HG03064 (cell line): ENCODE results near the gene TCP10L.
"Not testable (repeated sequence)": the region's sequence is repeated elsewhere in the genome, so short reads cannot be mapped to it uniquely, and the experiment has no call there.

Experiments
- ATAC-seq: cut with Tn5 transposase; IDR thresholded peaks from one replicate; pipeline ENCODE4 v1.9.1; 2021; ENCODE audit warnings: low read depth; ENCODE audit not compliant: unreplicated experiment

TCP10L gene

GRCh38 chr21:32559006-32559610 is 26.2 kb downstream of the TCP10L start:
- ATAC-seq: no peak

- no peak for ATAC-seq
Observed at GRCh38 chr21:32558106-32558505, 27.2 kb downstream of the TCP10L start.

GRCh38 chr21:32554832-32555638 is 30.3 kb downstream of the TCP10L start:
- ATAC-seq: no peak

- no peak for ATAC-seq
Observed at GRCh38 chr21:32549886-32550285, 35.4 kb downstream of the TCP10L start.

- no peak for ATAC-seq
Observed at GRCh38 chr21:32549440-32549839, 35.9 kb downstream of the TCP10L start.

- ATAC-seq: no peak
Observed at GRCh38 chr21:32548978-32549377, 36.3 kb downstream of the TCP10L start.

- no peak for ATAC-seq
Observed at GRCh38 chr21:32547018-32547417, 38.3 kb downstream of the TCP10L start.

- ATAC-seq: no peak
Observed at GRCh38 chr21:32545948-32546441, 39.3 kb downstream of the TCP10L start.

GRCh38 chr21:32544697-32545096 is 40.6 kb downstream of the TCP10L start:
- ATAC-seq: no peak

- ATAC-seq: no peak
Observed at GRCh38 chr21:32543975-32544374, 41.3 kb downstream of the TCP10L start.

GRCh38 chr21:32543056-32543455 is 42.3 kb downstream of the TCP10L start:
- ATAC-seq: not testable (repeated sequence)

GRCh38 chr21:32539378-32539777 is 45.9 kb downstream of the TCP10L start:
- no peak for ATAC-seq

- no peak for ATAC-seq
Observed at GRCh38 chr21:32538147-32538792, 47.1 kb downstream of the TCP10L start.

GRCh38 chr21:32537569-32537881 is 47.8 kb downstream of the TCP10L start:
- no peak for ATAC-seq

GRCh38 chr21:32535612-32536011 is 49.7 kb downstream of the TCP10L start:
- ATAC-seq: no peak

- ATAC-seq: no peak
Observed at GRCh38 chr21:32534113-32534512, 51.2 kb downstream of the TCP10L start.

- no peak for ATAC-seq
Observed at GRCh38 chr21:32533611-32534010, 51.7 kb downstream of the TCP10L start.

- ATAC-seq: no peak
Observed at GRCh38 chr21:32533053-32533452, 52.3 kb downstream of the TCP10L start.

- no peak for ATAC-seq
Observed at GRCh38 chr21:32532636-32533035, 52.7 kb downstream of the TCP10L start.

GRCh38 chr21:32531561-32531960 is 53.8 kb downstream of the TCP10L start:
- not testable (repeated sequence) for ATAC-seq

- ATAC-seq: not testable (repeated sequence)
Observed at GRCh38 chr21:32530809-32531208, 54.5 kb downstream of the TCP10L start.

GRCh38 chr21:32529679-32530078 is 55.6 kb downstream of the TCP10L start:
- ATAC-seq: no peak
